GM19023 (cell line): ENCODE results near the gene SHTN1.
A peak's percentile ranks its signal among the peaks of the same experiment; 100 is the strongest.

Source experiments
- ATAC-seq: cut with Tn5 transposase; IDR thresholded peaks from one replicate; pipeline ENCODE4 v1.9.1; 2021; ENCODE audit warnings: mild to moderate bottlenecking, moderate library complexity; ENCODE audit not compliant: unreplicated experiment

Gene SHTN1

GRCh38 chr10:116877391-116877790 is 127.6 kb downstream of the SHTN1 start:
- no peak for ATAC-seq

GRCh38 chr10:116875897-116876296 is 129.1 kb downstream of the SHTN1 start:
- no peak for ATAC-seq

- no peak for ATAC-seq
These were observed 131.9 kb downstream of the SHTN1 start for GRCh38 chr10:116873134-116873533.

GRCh38 chr10:116870949-116871348 is 134.0 kb downstream of the SHTN1 start:
- ATAC-seq: no peak

- ATAC-seq: no peak
These were observed 136.3 kb downstream of the SHTN1 start for GRCh38 chr10:116868722-116869121.

GRCh38 chr10:116868198-116868676 is 136.8 kb downstream of the SHTN1 start:
- ATAC-seq: no peak

GRCh38 chr10:116866987-116867595 is 137.9 kb downstream of the SHTN1 start:
- ATAC-seq: no peak

- ATAC-seq: no peak
These were observed 138.9 kb downstream of the SHTN1 start for GRCh38 chr10:116866066-116866465.

- ATAC-seq: no peak
These were observed 140.6 kb downstream of the SHTN1 start for GRCh38 chr10:116864436-116864835.

GRCh38 chr10:116861796-116862195 is 143.2 kb downstream of the SHTN1 start:
- no peak for ATAC-seq

- no peak for ATAC-seq
These were observed 147.8 kb downstream of the SHTN1 start for GRCh38 chr10:116857156-116857555.

- ATAC-seq: no peak
These were observed 151.3 kb downstream of the SHTN1 start for GRCh38 chr10:116853701-116854100.

GRCh38 chr10:116853287-116853686 is 151.7 kb downstream of the SHTN1 start:
- no peak for ATAC-seq

GRCh38 chr10:116852246-116852645 is 152.7 kb downstream of the SHTN1 start:
- ATAC-seq: no peak

- ATAC-seq: no peak
These were observed 154.9 kb downstream of the SHTN1 start for GRCh38 chr10:116850058-116850611.

GRCh38 chr10:116849248-116850057 is 155.5 kb downstream of the SHTN1 start, which contains the start of gene ENO4:
ENO4 (plus strand) TSS chr10:116849499; CDS start chr10:116849567, 68 bp downstream.
- peak; percentile 47 for ATAC-seq

- ATAC-seq: no peak
These were observed 156.1 kb downstream of the SHTN1 start for GRCh38 chr10:116848944-116849247.

- peak; percentile 75 for ATAC-seq
These were observed 156.7 kb downstream of the SHTN1 start for GRCh38 chr10:116848032-116848943.

- no peak for ATAC-seq
These were observed 159.2 kb downstream of the SHTN1 start for GRCh38 chr10:116845823-116846222.

GRCh38 chr10:116840389-116841075 is 164.5 kb downstream of the SHTN1 start:
- ATAC-seq: no peak
